ENCODE data around the gene CSTF2.
"Not testable (repeated sequence)": the region's sequence is repeated elsewhere in the genome, so short reads cannot be mapped to it uniquely, and the experiment has no call there.

Gene CSTF2

GRCh38 chrX:100819837-100820666 is at the start of gene CSTF2:
Gene CSTF2, plus strand, starts transcription at chrX:100820391. Its CDS starts 26 bp downstream, at chrX:100820417.
- DNase-seq = peak; percentile 35 to 70 (median 54)

GRCh38 chrX:100796371-100796770 is 23.8 kb upstream of the CSTF2 start:
- not testable (repeated sequence) for DNase-seq

- no peak for DNase-seq
These were observed 22.8 kb upstream of the CSTF2 start for GRCh38 chrX:100797359-100797758.

- DNase-seq = no peak
These were observed 21.5 kb upstream of the CSTF2 start for GRCh38 chrX:100798484-100799214.

- DNase-seq = no peak
These were observed 17.3 kb upstream of the CSTF2 start for GRCh38 chrX:100802843-100803242.

- DNase-seq = no peak
These were observed 15.4 kb upstream of the CSTF2 start for GRCh38 chrX:100804780-100805179.

GRCh38 chrX:100808265-100808664 is 11.9 kb upstream of the CSTF2 start:
- not testable (repeated sequence) for DNase-seq

- no peak for DNase-seq
These were observed 7.7 kb upstream of the CSTF2 start for GRCh38 chrX:100812216-100813158.

GRCh38 chrX:100817340-100817739 is 2.9 kb upstream of the CSTF2 start:
- DNase-seq = no peak

GRCh38 chrX:100819534-100819836 is 706 bp upstream of the CSTF2 start:
- DNase-seq = peak in 2 of 4 experiments; percentile 9 to 18

GRCh38 chrX:100829730-100830129 is 9.5 kb downstream of the CSTF2 start:
- DNase-seq = no peak

- DNase-seq = no peak
These were observed 10.0 kb downstream of the CSTF2 start for GRCh38 chrX:100830143-100830542.

- DNase-seq = no peak
These were observed 10.4 kb downstream of the CSTF2 start for GRCh38 chrX:100830547-100830946.

GRCh38 chrX:100831219-100831946 is 11.2 kb downstream of the CSTF2 start:
- DNase-seq = no peak

GRCh38 chrX:100850317-100850716 is 30.1 kb downstream of the CSTF2 start:
- DNase-seq = no peak

GRCh38 chrX:100852810-100853209 is 32.6 kb downstream of the CSTF2 start:
- no peak for DNase-seq

- no peak for DNase-seq
These were observed 43.2 kb downstream of the CSTF2 start for GRCh38 chrX:100863326-100863864.

- no peak for DNase-seq
These were observed 44.6 kb downstream of the CSTF2 start for GRCh38 chrX:100864657-100865391.

- DNase-seq = no peak
These were observed 48.1 kb downstream of the CSTF2 start for GRCh38 chrX:100868273-100868672.

- no peak for DNase-seq
These were observed 50.3 kb downstream of the CSTF2 start for GRCh38 chrX:100870527-100870926.

Measured in activated naive CD4-positive, alpha-beta T cell (primary cell).